Suprapubic skin (tissue), 4 donors: ENCODE data around the gene UBE2N.

Experiments
- CTCF ChIP-seq, 2 donors: fragments of 200-600 bp in 1 of 2; fragments of 450-650 bp in 1 of 2; sonication (generic) in 1 of 2; IDR thresholded peaks; one replicate each; pipeline ENCODE4 v1.5.1; 2016 to 2019; ENCODE audit warnings: antibody characterized with exemption in 2 of 2, mild to moderate bottlenecking in 1 of 2, moderate library complexity in 1 of 2
- POLR2A ChIP-seq, 2 donors: fragments of 450-650 bp; IDR thresholded peaks; one replicate each; pipeline ENCODE4 v1.6.1; 2017; ENCODE audit warnings: antibody characterized with exemption in 2 of 2, mild to moderate bottlenecking in 2 of 2, moderate library complexity in 2 of 2
- POLR2AphosphoS5 ChIP-seq, 3 donors: sonication (generic); formaldehyde crosslinking; IDR thresholded peaks; one replicate each; pipeline ENCODE4 v1.6.1; 2017; ENCODE audit warnings: antibody characterized with exemption in 3 of 3

GRCh38 chr12:93373961-93374656 lies 67.6 kb downstream of the UBE2N start:
- TF ChIP-seq CTCF (IDR thresholded peaks at IDR 0.05) (no peak), POLR2A (IDR thresholded peaks at IDR 0.05) (no peak), POLR2AphosphoS5 (IDR thresholded peaks at IDR 0.05) (no peak)
